NT2/D1 (cell line): ENCODE results near the gene IL1RAP.

Experiments used
- YY1 ChIP-seq: IDR thresholded peaks from 2 replicates; pipeline ENCODE4 v1.6.1; 2011; ENCODE audit not compliant: insufficient read length, insufficient read depth
- ZNF274 ChIP-seq: IDR thresholded peaks from 2 replicates; pipeline ENCODE4 v1.6.1; 2011; ENCODE audit warnings: mild to moderate bottlenecking, low read depth, low read length

- TF ChIP-seq YY1 = no peak
- TF ChIP-seq ZNF274 = no peak
These were observed 25.6 kb downstream of the IL1RAP start for GRCh38 chr3:190539526-190539925.
